B cell (primary cell): Measurements from ENCODE around the gene DTX3. TPM values are rescaled to one million over a fixed set of nuclear protein-coding genes. Genes with fewer than 3 reads are reported as not detected.

Source experiments
- ATAC-seq: fragments of 200-7000 bp; cut with Tn5 transposase; one replicate; pipeline ENCODE4 v1.10.0; 2021; ENCODE audit warnings: low read depth, mild to moderate bottlenecking, moderate number of reproducible peaks, moderate library complexity
- CTCF ChIA-PET: fragments of 350-600 bp; sonication (Branson Sonifier 250); formaldehyde crosslinking; loops from one replicate; lab custom pipeline; 2021; ENCODE audit warnings: antibody characterized with exemption, inconsistent platforms; lab: Charles Lee
- POLR2A ChIA-PET: fragments of 350-600 bp; sonication (Branson Sonifier 250); formaldehyde crosslinking; loops from one replicate; lab custom pipeline; 2021; ENCODE audit warnings: antibody characterized with exemption; lab: Charles Lee
- DNase-seq: peaks from one replicate; pipeline ENCODE4 v3.0.0; 2013
- H2AFZ ChIP-seq: 2 replicates; pipeline ENCODE4 v1.6.1; 2012; ENCODE audit warnings: mild to moderate bottlenecking, low read depth, low read length; ENCODE audit not compliant: insufficient read depth, poor library complexity, severe bottlenecking
- H3K27ac ChIP-seq, 2 donors: 1 replicate in 1 of 2; 2 replicates in 1 of 2; pipeline ENCODE4 v1.5.1; 2012 to 2013; ENCODE audit warnings: low read length in 2 of 2, mild to moderate bottlenecking in 2 of 2, moderate library complexity in 1 of 2
- H3K27me3 ChIP-seq, 4 experiments: fragments of 200-600 bp in 1 of 4; sonication (generic) in 1 of 4; replicated peaks in 1 of 4; 1 replicate in 2 of 4; 2 replicates in 2 of 4; pipeline versions ENCODE4 v1.6.1 to v1.7.0; 2013 to 2016; ENCODE audit warnings: low read length in 3 of 4, mild to moderate bottlenecking in 2 of 4, mixed read lengths in 1 of 4, moderate library complexity in 1 of 4; ENCODE audit not compliant: insufficient read depth in 4 of 4, control insufficient read depth in 3 of 4; ENCODE audit errors: control extremely low read depth in 1 of 4
- H3K36me3 ChIP-seq, 2 experiments: replicated peaks in 1 of 2; 1 replicate in 1 of 2; 2 replicates in 1 of 2; pipeline versions ENCODE4 v1.6.1 to v1.7.1; 2013; ENCODE audit warnings: low read length in 1 of 2; ENCODE audit not compliant: insufficient read depth in 2 of 2, control insufficient read depth in 1 of 2; ENCODE audit errors: control extremely low read depth in 1 of 2, extremely low read depth in 1 of 2
- H3K4me1 ChIP-seq, 2 donors: fragments of 200-600 bp in 1 of 2; sonication (generic) in 1 of 2; 1 replicate in 1 of 2; 2 replicates in 1 of 2; pipeline versions ENCODE4 v1.5.1 to v1.6.1; 2013 to 2017; ENCODE audit warnings: low read length in 2 of 2; ENCODE audit not compliant: control insufficient read depth in 2 of 2, insufficient read depth in 2 of 2
- H3K4me2 ChIP-seq: replicated peaks from 2 replicates; pipeline ENCODE3; 2012; ENCODE audit warnings: mild to moderate bottlenecking, low read depth, low read length; ENCODE audit not compliant: poor library complexity, severe bottlenecking
- H3K4me3 ChIP-seq, 5 experiments: fragments of 200-600 bp in 1 of 5; sonication (generic) in 1 of 5; 1 replicate in 3 of 5; 2 replicates in 2 of 5; pipeline versions ENCODE4 v1.5.1 to v1.7.0; 2011 to 2016; ENCODE audit warnings: low read length in 4 of 5, mild to moderate bottlenecking in 4 of 5, low read depth in 2 of 5, control low read depth in 1 of 5, moderate library complexity in 1 of 5; ENCODE audit not compliant: insufficient read depth in 1 of 5; ENCODE audit errors: control extremely low read depth in 1 of 5, extremely low read depth in 1 of 5
- H3K79me2 ChIP-seq: fragments of 200-600 bp; sonication (generic); one replicate; pipeline ENCODE4 v1.6.0; 2016; ENCODE audit warnings: low read length; ENCODE audit not compliant: control insufficient read depth, insufficient read depth
- H3K9ac ChIP-seq: fragments of 200-600 bp; sonication (generic); 2 replicates; pipeline ENCODE4 v1.6.1; 2017; ENCODE audit warnings: mild to moderate bottlenecking, low read length, moderate library complexity
- H3K9me3 ChIP-seq, 3 donors: one replicate each; pipeline versions ENCODE4 v1.6.1 to v1.7.1; 2013; ENCODE audit warnings: low read length in 2 of 3; ENCODE audit not compliant: control insufficient read depth in 2 of 3, insufficient read depth in 1 of 3; ENCODE audit errors: control extremely low read depth in 1 of 3
- H4K20me1 ChIP-seq: 2 replicates; pipeline ENCODE4 v1.6.0; 2012; ENCODE audit warnings: mild to moderate bottlenecking, low read length; ENCODE audit not compliant: insufficient read depth, control insufficient read depth, poor library complexity, severe bottlenecking
- H3K27ac Mint-ChIP-seq: one replicate; pipeline ENCODE4 v1.8.0; 2021; ENCODE audit warnings: mixed read lengths
- H3K27me3 Mint-ChIP-seq: one replicate; pipeline ENCODE4 v1.8.0; 2021; ENCODE audit warnings: mixed read lengths
- H3K4me1 Mint-ChIP-seq: one replicate; pipeline ENCODE4 v1.8.0; 2021; ENCODE audit warnings: mixed read lengths
- H3K4me3 Mint-ChIP-seq: one replicate; pipeline ENCODE4 v1.8.0; 2021; ENCODE audit warnings: mixed read lengths
- H3K9me3 Mint-ChIP-seq: one replicate; pipeline ENCODE4 v1.8.0; 2022; ENCODE audit warnings: mixed read lengths; ENCODE audit not compliant: insufficient read depth
- CTCF ChIP-seq: fragments of 200-600 bp; IDR thresholded peaks from one replicate; pipeline ENCODE4 v1.8.0; 2022; ENCODE audit warnings: antibody characterized with exemption, mild to moderate bottlenecking
- EZH2 ChIP-seq: IDR thresholded peaks from 2 replicates; pipeline ENCODE4 v1.6.1; 2012; ENCODE audit warnings: borderline replicate concordance, low read depth, mild to moderate bottlenecking, moderate library complexity, low read length; ENCODE audit not compliant: insufficient read depth, poor library complexity, severe bottlenecking
- WGBS: methylation state at CpG from one replicate; pipeline ENCODE4 v1.1.5; 2013; ENCODE audit warnings: missing lambda C conversion rate; ENCODE audit not compliant: insufficient coverage; 5-methylcytosine and 5-hydroxymethylcytosine counted together
- intact Hi-C: fragments of 100-400 bp; cut with micrococcal nuclease; formaldehyde crosslinking; loops from one replicate; pipeline ENCODE4 v1.10.0; 2022
- polyA plus RNA-seq: library from polyadenylated mRNA; depleted of rRNA; stranded (reverse); fragments of >200 nt; gene quantifications from 2 replicates; pipeline ENCODE4 v1.2.3, GENCODE V29; 2012
- total RNA-seq, 2 donors: library from RNA; stranded (reverse); fragments of 120-200 nt in 1 of 2; gene quantifications; 1 replicate in 1 of 2; 2 replicates in 1 of 2; pipeline versions ENCODE4 v1.2.3 to v1.2.4, GENCODE V29; 2013 to 2022

Gene DTX3
- total and polyA plus RNA-seq, 2 donors (not counting 1 experiment from before 2014, with no cell fraction given): 3.5 to 7.3 TPM

- Histone ChIP-seq H3K36me3 (no peaks in the 10 kb centered on the region), H3K79me2 (no peaks in the 10 kb centered on the region), H3K4me3 (no peak overlapping the region), H3K4me2 (no peak overlapping the region), H3K9ac (no peak overlapping the region), H3K27me3 (peaks cover 0 to 41% (median 5%) of the 10 kb centered on the region in 4 experiments), H3K4me1 (peaks cover 0 to 3% of the 10 kb centered on the region in 2 donors), H3K9me3 (no peaks in the 10 kb centered on the region), H4K20me1 (no peaks in the 10 kb centered on the region), H3K27ac (no peak overlapping the region), H2AFZ (no peak overlapping the region)
- H3K27ac Mint-ChIP-seq: no peak overlapping the region
- no peak overlapping the region for H3K4me3 Mint-ChIP-seq
- DNase-seq: no peak
- 100% methylated on average over 1 of the region's 1 CpG for WGBS
- TF ChIP-seq CTCF (no peak), EZH2 (no peak)
- POLR2A ChIA-PET: no interaction called here
- intact Hi-C loops: loop anchor here (2.0 kb wide), 1 partner anchor 59 kb away; the partner anchor contains the start of gene MBD6
- no peaks in the 10 kb centered on the region for H3K9me3 Mint-ChIP-seq
- peaks cover 2% of the 10 kb centered on the region for H3K4me1 Mint-ChIP-seq
- CTCF ChIA-PET: interaction anchor here (1.3 to 7.2 kb wide), 8 partner anchors 11 to 111 kb away, joined by 3 to 122 read pairs (median 24); partner anchors contain the start of genes ARHGEF25, B4GALNT1 and PIP4K2C
- no peak for ATAC-seq
- H3K27me3 Mint-ChIP-seq: peaks cover 14% of the 10 kb centered on the region
These were observed 22.8 kb upstream of the DTX3 start for GRCh38 chr12:57581802-57582201.

GRCh38 chr12:57582440-57582839, 22.2 kb upstream of the DTX3 start:
- Histone ChIP-seq H3K27me3 (peaks cover 0 to 41% (median 5%) of the 10 kb centered on the region in 4 experiments), H3K4me1 (peaks cover 0 to 3% of the 10 kb centered on the region in 2 donors), H4K20me1 (no peaks in the 10 kb centered on the region), H3K4me2 (no peak overlapping the region), H3K27ac (no peak overlapping the region), H3K9ac (no peak overlapping the region), H3K4me3 (no peak overlapping the region), H3K9me3 (no peaks in the 10 kb centered on the region), H2AFZ (no peak overlapping the region), H3K79me2 (no peaks in the 10 kb centered on the region), H3K36me3 (no peaks in the 10 kb centered on the region)
- Mint-ChIP-seq H3K4me1 (peaks cover 2% of the 10 kb centered on the region), H3K27ac (no peak overlapping the region), H3K27me3 (peaks cover 14% of the 10 kb centered on the region), H3K9me3 (no peaks in the 10 kb centered on the region), H3K4me3 (no peak overlapping the region)
- no CpG with 5 or more reads among the region's 1 CpG for WGBS
- DNase-seq (no peak), ATAC-seq (no peak)
- TF ChIP-seq CTCF (no peak), EZH2 (no peak)
- CTCF ChIA-PET: interaction anchor here (0.8 to 7.2 kb wide), 13 partner anchors 10 to 322 kb away, joined by 3 to 122 read pairs (median 17); partner anchors contain the start of genes ARHGEF25, B4GALNT1, PIP4K2C and TSPAN31
- intact Hi-C loops: loop anchor here (2.0 kb wide), 1 partner anchor 60 kb away; the partner anchor contains the start of gene MBD6
- POLR2A ChIA-PET: no interaction called here
